Heart right ventricle (tissue), 16 donors: ENCODE measurements around the gene DNAH17. TPM values are rescaled to one million over a fixed set of nuclear protein-coding genes. Genes with fewer than 3 reads are reported as not detected.

Experiments
- ATAC-seq, 8 donors: fragments of 200-7000 bp; cut with Tn5 transposase; one replicate each; pipeline ENCODE4 v1.9.1; 2020; ENCODE audit warnings: mild to moderate bottlenecking in 8 of 8, moderate library complexity in 8 of 8, moderate number of reproducible peaks in 1 of 8
- DNase-seq, 2 donors: peaks; one replicate each; pipeline ENCODE4 v3.0.0-alpha.2; 2020
- H3K27ac ChIP-seq, 10 donors: fragments of 200-600 bp; sonication (generic) in 2 of 10; one replicate each; pipeline versions ENCODE4 v1.5.0 to v1.8.0; 2020 to 2022; ENCODE audit warnings: mild to moderate bottlenecking in 3 of 10
- H3K27me3 ChIP-seq, 7 donors: fragments of 200-600 bp; one replicate each; pipeline ENCODE4 v1.8.0; 2021 to 2022; ENCODE audit warnings: mild to moderate bottlenecking in 2 of 7
- H3K36me3 ChIP-seq, 9 donors: fragments of 200-600 bp; sonication (generic) in 1 of 9; one replicate each; pipeline versions ENCODE4 v1.5.0 to v1.8.0; 2020 to 2022; ENCODE audit warnings: mild to moderate bottlenecking in 2 of 9
- H3K4me1 ChIP-seq, 9 donors: fragments of 200-600 bp; sonication (generic) in 1 of 9; one replicate each; pipeline versions ENCODE4 v1.5.0 to v1.8.0; 2020 to 2022; ENCODE audit warnings: mild to moderate bottlenecking in 4 of 9
- H3K4me3 ChIP-seq, 10 donors: fragments of 200-600 bp; sonication (generic) in 2 of 10; one replicate each; pipeline versions ENCODE4 v1.5.0 to v1.8.0; 2020 to 2022; ENCODE audit warnings: mild to moderate bottlenecking in 7 of 10, moderate library complexity in 2 of 10
- H3K9me3 ChIP-seq, 11 donors: fragments of 200-600 bp in 10 of 11; sonication (generic) in 2 of 11; one replicate each; pipeline versions ENCODE4 v1.5.0 to v1.8.0; 2013 to 2022; ENCODE audit warnings: mild to moderate bottlenecking in 2 of 11, control low read depth in 1 of 11, moderate library complexity in 1 of 11
- CTCF ChIP-seq, 9 donors: fragments of 200-600 bp; sonication (generic) in 2 of 9; IDR thresholded peaks; one replicate each; pipeline versions ENCODE4 v1.5.0 to v1.8.0; 2021 to 2022; ENCODE audit warnings: antibody characterized with exemption in 9 of 9, mild to moderate bottlenecking in 5 of 9, moderate library complexity in 1 of 9
- WGBS, 2 donors: extraction: QIAGEN DNeasy Blood & Tissue Kit; methylation state at CpG; one replicate each; pipeline ENCODE4 v1.1.7; 2013; ENCODE audit warnings: inconsistent platforms in 1 of 2; 5-methylcytosine and 5-hydroxymethylcytosine counted together
- intact Hi-C, 10 donors: fragments of 100-400 bp; cut with DNase I; formaldehyde crosslinking; loops; one replicate each; pipeline versions ENCODE4 v1.11.1 to v1.14.2; 2022
- polyA plus RNA-seq, 2 donors: library from polyadenylated mRNA; stranded (reverse); fragments of 200-250 nt; gene quantifications; one replicate each; pipeline ENCODE4 v1.2.3, GENCODE V29; 2013
- total RNA-seq, 10 donors: library from RNA; stranded (reverse); fragmentation: NEBNext Ultra II Directional in 3 of 10; extraction: Animal tissue kit (Norgen Biotek cat#: 25700) in 3 of 10; gene quantifications; one replicate each; pipeline versions ENCODE4 v1.2.1 to v1.2.4, GENCODE V29; 2021 to 2023
- donor health status: Arrhythmogenic right ventricular cardiomyopathy.
- donor health status: ischemic (EF 13 %, LVEDD 7.1; RV severe dilation, severe dysfunction).
- donor health status: healthy with polysubstance abuse.
- donor health status: DM: no; HTN: yes; CAD: no.
- donor health status: DM: no; HTN: no; CAD: no.
- donor health status: ischemic (EF 25% LVEDD 6.9; RV normal size, moderate dysfunction).
- donor health status: ischemic (EF 25% LVEDD 5.7; RV mildly dilated, moderate dysfunction).
- donor health status: healthy.
- donor health status: DM: yes; HTN: yes; CAD: no.
- donor health status: Ischemic cardiomyopathy.
- donor health status: ischemic (EF 35%, LVEDD 5.7; RV mildly dilated, moderate dysfunction).
- donor health status: nonischemic (EF 11% LVEDD 7.7; RV severe dilation, severe dysfunction).
- donor health status: DM: yes; HTN: yes; CAD: no.
- donor health status: PGD.
- donor health status: ischemic (EF 29% LVEDD 5.4; RV normal size, mild dysfunction).
- donor health status: nonischemic (EF 23%, LVEDD 6.1; RV moderate dilation, normal function).

Gene DNAH17
- total and polyA plus RNA-seq, 12 donors, result 0.05 to 0.30 (median 0.09) TPM; not detected in 4

- intact Hi-C loops, result no loop called here
- no peak overlapping the region for H3K27ac ChIP-seq
- DNase-seq (no peak), ATAC-seq (no peak)
- peaks cover 0 to 13% (median 2%) of the 10 kb centered on the region in 9 donors for H3K4me1 ChIP-seq
- peaks cover 0 to 18% (median 0%) of the 10 kb centered on the region in 7 donors for H3K27me3 ChIP-seq
- H3K9me3 ChIP-seq, result no peaks in the 10 kb centered on the region
- 89% methylated on average over 19 to 20 of the region's 20 CpGs for WGBS, 2 donors
- TF ChIP-seq CTCF (IDR thresholded peaks at IDR 0.05), result no peak
- H3K36me3 ChIP-seq, result no peaks in the 10 kb centered on the region
- H3K4me3 ChIP-seq, result no peak overlapping the region
Measured at GRCh38 chr17:78437508-78438169, 139.6 kb downstream of the DNAH17 start.

GRCh38 chr17:78435330-78436005 lies 141.7 kb downstream of the DNAH17 start:
- intact Hi-C loops, result no loop called here
- TF ChIP-seq CTCF (IDR thresholded peaks at IDR 0.05), result no peak
- no peak for DNase-seq
- Histone ChIP-seq H3K9me3 (no peaks in the 10 kb centered on the region), H3K4me1 (peaks cover 0 to 4% (median 0%) of the 10 kb centered on the region in 9 donors), H3K36me3 (no peaks in the 10 kb centered on the region), H3K4me3 (no peak overlapping the region), H3K27ac (no peak overlapping the region), H3K27me3 (peaks cover 0 to 18% (median 0%) of the 10 kb centered on the region in 7 donors)
- no peak for ATAC-seq
- WGBS, 2 donors, result 82 to 85% methylated on average over 19 of the region's 19 CpGs

- H3K9me3 ChIP-seq, result no peaks in the 10 kb centered on the region
- ATAC-seq, result no peak
- no peak for TF ChIP-seq CTCF (IDR thresholded peaks at IDR 0.05)
- H3K27ac ChIP-seq, result no peak overlapping the region
- H3K27me3 ChIP-seq, result peaks cover 0 to 18% (median 0%) of the 10 kb centered on the region in 7 donors
- WGBS, 2 donors, result 48 to 56% methylated on average over 18 of the region's 18 CpGs
- H3K4me1 ChIP-seq, result peaks cover 0 to 4% (median 0%) of the 10 kb centered on the region in 9 donors
- no peak overlapping the region for H3K4me3 ChIP-seq
- intact Hi-C loops, result no loop called here
- no peak for DNase-seq
- peaks cover 0 to 6% (median 0%) of the 10 kb centered on the region in 9 donors for H3K36me3 ChIP-seq
Measured at GRCh38 chr17:78434455-78435329, 142.5 kb downstream of the DNAH17 start.

GRCh38 chr17:78433780-78434335 lies 143.3 kb downstream of the DNAH17 start:
- WGBS, 2 donors, result 88 to 91% methylated on average over 13 of the region's 13 CpGs
- no peak overlapping the region for H3K4me3 ChIP-seq
- intact Hi-C loops, result no loop called here

More at GRCh38 chr17:78433780-78434335, 143.3 kb downstream of the DNAH17 start:
- H3K27me3 ChIP-seq, result peaks cover 0 to 18% (median 0%) of the 10 kb centered on the region in 7 donors
- no peak for TF ChIP-seq CTCF (IDR thresholded peaks at IDR 0.05)
- peaks cover 0 to 14% (median 0%) of the 10 kb centered on the region in 9 donors for H3K36me3 ChIP-seq
- no peak overlapping the region for H3K27ac ChIP-seq
- peaks cover 0 to 2% (median 0%) of the 10 kb centered on the region in 9 donors for H3K4me1 ChIP-seq
- no peak for ATAC-seq
- no peaks in the 10 kb centered on the region for H3K9me3 ChIP-seq
- DNase-seq, result no peak
